Measurements from ENCODE around the gene RAB11FIP3.
"Not testable (repeated sequence)": the region's sequence is repeated elsewhere in the genome, so short reads cannot be mapped to it uniquely, and the experiment has no call there.

The RAB11FIP3 gene

DNA sequence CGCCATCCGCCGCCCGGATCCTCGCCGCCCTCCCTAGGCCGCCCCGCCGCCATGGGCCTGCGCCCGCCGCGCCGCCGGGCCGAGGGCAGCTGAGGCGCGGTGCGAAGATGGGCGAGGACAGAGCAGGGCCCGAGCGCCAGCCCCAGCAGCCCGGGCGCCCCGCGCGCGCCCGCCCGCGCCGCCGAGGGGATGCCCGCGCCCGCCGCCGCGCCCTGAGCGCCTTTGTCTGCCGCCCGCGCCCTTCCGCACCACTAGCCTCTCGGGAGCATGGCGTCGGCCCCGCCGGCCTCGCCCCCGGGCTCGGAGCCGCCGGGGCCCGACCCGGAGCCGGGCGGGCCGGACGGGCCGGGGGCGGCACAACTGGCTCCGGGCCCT lies 278 bp downstream of the RAB11FIP3 start:
- DNase-seq, result no peak

DNA sequence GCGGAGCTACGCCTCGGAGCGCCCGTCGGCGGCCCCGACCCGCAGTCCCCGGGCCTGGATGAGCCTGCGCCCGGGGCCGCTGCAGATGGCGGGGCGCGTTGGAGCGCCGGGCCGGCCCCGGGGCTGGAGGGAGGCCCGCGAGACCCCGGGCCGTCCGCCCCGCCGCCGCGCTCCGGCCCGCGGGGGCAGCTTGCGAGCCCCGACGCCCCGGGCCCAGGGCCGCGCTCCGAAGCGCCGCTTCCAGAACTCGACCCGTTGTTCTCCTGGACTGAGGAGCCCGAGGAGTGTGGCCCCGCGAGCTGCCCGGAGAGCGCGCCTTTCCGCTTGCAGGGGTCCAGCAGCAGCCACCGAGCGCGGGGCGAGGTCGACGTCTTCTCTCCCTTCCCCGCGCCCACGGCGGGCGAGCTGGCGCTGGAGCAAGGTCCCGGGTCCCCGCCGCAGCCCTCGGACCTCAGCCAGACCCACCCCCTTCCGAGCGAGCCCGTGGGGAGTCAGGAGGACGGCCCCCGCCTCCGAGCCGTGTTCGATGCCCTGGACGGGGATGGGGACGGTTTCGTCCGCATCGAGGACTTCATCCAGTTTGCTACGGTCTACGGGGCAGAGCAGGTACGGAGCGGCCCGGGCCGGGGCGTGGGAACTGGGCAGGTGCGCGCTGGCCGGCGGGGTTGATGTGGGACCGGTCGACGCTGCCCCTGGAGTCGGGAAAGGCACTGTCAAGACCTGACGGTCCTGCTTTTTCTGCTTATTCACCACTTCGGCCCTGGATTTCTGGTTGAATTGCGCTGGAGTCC lies 861 bp downstream of the RAB11FIP3 start:
- no peak for DNase-seq

DNA sequence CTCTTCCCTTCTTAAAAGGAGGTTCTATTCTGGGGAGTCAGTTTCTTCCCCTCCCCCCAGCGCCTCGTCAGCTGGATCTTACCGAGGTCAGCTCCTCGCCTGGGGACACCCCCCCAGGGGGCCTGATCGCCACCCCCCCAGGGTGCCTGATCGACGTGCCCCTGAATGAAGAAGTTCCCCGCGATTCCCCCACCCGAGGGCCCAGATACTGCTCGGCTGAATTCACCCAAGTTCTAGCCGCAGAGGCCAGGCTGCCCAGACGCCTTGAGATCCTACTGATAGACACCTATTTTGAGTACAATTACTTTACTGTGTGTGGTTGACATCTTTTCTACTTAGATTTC lies 1.4 kb downstream of the RAB11FIP3 start:
- no peak for DNase-seq

DNA sequence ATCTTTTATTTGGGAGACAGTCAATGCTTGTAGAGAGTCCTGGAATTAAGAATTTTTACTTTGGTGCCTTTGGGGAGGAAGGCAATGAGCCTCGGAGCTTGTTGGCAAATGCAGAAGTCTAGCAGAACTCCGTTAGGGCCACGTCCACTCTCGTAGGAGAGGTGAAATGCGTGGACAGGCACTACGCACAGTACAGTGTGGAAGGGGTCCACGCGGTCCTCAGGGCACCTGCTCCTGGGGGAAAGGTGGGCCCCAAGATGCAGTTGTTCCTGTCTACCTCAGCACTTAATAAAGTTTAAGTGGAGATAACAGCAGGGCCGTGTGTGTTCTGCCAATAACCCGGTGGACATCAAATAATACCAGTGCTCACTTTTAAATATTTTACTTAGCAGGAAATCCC lies 1.8 kb downstream of the RAB11FIP3 start:
- DNase-seq, result no peak

DNA sequence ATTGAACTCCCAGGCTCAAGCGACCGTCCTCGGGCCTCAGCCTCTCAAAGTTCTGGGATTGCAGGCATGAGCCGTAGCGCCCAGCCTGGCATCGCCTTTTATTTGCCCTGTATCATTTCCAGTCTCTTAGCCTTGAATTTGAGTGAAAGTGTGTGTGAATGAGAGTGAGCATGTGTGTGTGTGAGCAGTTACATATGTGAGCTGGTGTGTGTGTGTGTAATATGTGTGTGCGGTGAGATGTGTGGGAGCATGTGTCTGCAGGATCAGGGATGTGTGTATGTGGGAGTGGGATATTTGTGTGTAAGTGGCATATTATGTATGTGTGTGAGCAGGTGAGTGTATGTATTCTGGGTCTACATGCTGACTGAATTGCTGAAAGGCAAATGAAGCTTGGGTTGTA lies 5.5 kb downstream of the RAB11FIP3 start:
- DNase-seq, result no peak

DNA sequence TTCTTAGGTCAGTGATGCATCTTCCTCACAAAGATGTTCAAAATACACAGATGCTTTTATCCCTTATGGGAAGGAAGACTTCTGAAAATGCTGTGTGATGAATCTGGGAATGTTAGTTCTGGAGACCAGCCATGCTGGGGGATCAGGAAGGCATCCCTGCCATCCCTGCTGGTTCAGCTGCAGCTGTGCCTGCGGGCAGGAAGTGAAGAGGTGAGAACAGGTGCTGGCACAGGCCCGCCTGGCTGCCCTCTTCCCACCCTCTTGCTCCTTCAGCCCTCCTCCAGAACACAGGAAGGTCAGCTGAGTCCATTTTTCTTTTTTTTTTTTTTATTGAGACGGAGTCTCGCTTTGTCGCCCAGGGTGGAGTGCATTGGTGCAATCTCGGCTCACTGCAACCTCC lies 15.2 kb downstream of the RAB11FIP3 start:
- no peak for DNase-seq

DNA sequence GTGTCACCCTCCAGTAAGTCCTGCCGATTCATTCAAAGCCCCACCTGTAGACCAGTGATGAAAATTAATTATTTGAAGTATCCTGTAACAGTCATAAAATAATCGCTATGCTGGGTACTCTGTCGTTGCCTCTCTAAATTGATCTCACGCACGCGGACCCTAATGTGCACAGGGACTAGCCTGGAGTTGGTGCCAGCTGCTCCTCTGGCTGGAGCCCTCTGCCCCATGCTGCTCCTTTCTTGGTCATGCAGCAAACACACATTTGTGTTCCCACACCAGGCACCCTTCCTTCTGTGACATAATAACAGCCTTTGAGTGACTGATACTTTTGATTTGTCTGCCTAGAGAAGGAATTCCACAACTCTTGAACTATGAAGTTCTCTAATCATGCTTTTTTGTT lies 16.0 kb downstream of the RAB11FIP3 start:
- no peak for DNase-seq

DNA sequence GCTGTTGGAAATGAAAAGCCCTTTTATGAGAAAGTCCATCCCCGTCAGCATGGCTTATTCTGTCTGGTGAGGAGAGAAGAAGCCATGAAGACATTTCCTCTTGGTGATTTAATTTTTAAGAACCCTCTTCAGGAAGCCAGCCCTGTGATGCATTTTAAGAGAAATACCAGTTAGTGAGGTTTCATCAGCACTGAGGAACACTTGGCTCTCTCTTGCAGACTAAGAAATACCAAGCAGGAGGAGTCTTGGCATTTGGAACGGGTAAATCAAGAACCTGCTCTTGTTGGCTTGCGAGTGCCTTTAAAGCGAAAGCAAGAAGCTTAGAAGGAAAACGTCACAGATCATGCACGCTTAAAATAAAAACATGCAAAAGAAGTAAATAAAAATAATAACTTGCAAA lies 17.5 kb downstream of the RAB11FIP3 start:
- DNase-seq, result no peak

DNA sequence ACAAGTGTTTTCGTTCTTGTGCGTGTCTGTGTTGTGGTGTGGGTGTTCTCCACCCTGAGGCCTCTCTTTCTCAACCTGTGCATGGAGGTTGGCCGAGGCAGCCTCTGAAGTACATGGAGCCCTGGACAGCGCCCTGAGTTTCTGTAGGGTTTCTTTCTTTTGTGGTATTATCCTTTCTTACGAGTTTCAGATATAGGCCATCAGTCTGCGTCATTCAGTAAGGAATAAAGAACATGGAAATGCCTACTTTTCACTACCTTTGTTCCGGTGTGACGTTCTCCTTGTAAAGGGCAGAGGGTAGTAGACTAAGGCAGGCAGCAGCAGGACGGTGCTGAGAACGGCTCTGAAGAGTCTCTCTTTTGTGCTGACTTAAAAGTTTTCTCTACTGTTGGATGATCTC lies 18.6 kb downstream of the RAB11FIP3 start:
- no peak for DNase-seq

DNA sequence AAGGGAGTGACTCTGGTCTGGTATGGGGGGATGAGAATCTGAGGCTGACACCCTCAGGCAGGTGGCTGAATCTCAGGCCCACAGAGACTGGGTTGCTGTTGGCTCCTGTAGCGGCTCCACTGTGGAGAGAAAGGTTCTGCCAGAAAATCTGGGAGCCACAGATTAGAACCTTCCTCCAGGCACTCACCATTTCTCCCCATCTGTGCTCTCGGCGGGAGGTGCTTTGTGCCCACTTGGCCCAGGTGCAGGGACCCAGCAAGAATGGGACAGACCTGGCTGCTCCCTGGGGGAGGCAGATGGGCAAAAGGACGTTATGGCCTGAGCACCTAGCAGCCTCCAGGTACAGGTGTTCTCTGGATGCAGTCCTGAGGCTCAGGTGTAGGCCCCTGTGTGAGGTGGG lies 20.1 kb downstream of the RAB11FIP3 start:
- DNase-seq, result no peak

DNA sequence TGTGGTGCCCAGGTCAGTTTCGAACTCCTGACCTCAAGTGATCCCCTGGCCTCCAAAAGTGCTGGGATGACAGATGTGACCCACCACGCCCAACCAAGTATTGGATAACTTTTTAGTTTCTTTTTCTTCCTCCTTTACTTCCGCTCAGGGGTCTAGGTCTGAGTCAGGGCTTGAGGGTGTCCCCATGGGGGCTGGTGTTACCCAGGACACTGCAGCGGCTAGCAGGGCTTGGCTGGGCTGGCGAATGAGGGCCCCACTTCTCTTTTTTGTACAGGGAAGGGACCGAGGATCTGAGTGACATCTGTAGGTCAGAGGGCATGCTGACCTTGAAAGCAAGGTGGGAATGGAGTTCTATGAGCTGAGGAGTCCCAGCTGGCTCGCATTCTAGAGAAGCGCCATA lies 24.9 kb downstream of the RAB11FIP3 start:
- no peak for DNase-seq

DNA sequence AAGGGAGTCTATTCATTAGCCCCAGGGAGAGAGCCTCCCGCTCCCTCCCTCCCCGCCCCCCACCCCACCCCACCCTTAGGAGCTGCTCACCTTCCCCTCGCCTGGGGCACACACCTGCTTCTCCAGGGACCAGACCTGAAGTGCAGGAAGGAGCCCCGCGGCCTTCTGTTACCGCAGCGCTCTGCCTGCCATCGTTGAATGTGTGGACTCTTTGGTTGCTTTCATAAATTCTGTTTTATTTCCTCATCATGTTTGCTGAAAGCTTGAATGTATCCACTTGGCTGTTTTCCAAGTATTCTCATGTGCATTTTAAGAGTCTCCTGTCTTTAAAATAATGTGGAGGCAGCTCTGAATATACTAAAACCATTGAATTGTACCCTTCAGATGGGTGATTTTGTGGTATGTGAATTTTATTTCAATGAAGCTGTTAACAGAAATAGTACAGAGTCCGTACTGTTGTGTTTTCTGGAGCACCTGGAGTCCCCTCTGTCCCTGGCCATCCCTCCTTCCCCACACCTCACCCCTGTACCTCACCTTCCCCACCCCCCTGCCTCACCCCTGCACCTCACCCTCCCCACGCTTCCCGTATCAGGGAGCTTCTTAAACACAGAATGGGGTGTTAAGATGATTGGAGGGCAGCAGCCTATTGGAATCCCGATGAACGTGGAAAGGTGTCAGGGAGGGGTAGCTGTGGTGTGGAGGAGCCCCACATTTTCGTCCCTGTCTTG lies 25.5 kb downstream of the RAB11FIP3 start:
- DNase-seq, result no peak

DNA sequence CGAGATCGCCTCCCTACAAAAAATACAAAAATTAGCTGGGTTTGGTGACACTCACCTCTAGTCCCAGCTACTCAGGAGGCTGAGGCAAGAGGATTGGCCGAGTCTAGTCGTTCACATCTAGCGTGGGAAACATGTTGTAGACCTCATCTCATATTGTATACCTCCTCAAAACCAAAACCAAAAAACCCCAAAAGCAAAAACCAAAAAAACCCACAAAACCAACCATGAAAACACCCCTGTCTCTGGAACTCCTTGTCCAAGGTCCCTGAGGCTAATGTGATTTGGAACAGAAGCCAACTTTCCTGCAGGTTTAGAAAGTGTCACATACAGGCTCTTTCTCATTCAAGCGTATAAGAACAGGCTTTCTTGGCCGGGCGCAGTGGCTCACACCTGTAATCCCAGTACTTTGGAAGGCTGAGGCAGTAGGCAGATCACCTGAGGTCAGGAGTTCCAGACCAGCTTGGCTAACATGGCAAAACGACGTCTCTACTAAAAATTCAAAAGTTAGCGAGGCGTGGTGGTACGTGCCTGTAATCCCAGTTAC lies 29.0 kb downstream of the RAB11FIP3 start:
- no peak for DNase-seq

DNA sequence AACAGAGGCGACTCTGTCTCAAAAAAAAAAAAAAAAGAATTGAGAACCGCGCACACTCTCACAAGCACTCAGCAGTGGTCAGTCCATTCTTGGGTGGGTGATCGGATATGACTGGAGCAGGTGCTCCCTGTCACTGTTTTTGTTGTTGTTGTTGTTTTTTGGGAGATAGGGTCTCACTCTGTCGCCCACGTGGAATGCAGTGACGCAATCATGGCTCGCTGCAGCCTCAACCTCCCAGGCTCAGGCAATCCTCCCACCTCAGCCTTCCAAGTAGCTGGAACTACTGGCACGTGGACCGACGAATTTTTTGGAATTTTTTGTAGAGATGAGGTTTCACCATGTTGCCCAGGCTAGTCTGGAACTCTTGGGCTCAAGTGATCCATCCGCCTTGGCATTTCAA lies 30.0 kb downstream of the RAB11FIP3 start:
- no peak for DNase-seq

DNA sequence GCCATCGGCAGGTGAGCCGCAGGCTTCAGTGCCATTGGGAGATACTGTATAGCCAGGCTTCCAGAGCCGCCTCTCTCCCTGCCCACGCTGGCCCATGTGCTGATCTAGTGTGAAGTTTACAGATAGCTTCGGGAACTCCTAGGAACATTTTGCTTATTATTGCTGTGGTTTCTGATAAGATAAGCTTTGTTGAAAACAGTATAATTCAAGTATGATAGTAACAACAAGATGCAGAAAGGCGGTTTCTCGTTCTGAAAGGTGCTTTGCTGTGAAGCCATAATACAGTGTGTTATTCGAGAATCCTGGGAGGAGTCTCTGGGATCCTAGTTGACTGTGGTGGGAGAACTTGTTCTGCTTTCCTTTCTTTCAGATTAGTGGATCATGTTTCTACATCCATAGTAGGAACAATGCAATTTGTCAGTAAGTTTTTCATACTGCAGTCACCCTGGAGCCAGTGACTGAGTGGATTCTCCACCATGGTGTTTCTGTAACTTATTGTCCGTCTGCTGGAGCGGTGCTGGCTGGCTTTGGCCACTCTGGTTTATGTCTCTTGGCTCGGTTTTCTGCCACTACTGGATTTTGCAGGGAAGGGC lies 31.5 kb downstream of the RAB11FIP3 start:
- DNase-seq, result no peak

DNA sequence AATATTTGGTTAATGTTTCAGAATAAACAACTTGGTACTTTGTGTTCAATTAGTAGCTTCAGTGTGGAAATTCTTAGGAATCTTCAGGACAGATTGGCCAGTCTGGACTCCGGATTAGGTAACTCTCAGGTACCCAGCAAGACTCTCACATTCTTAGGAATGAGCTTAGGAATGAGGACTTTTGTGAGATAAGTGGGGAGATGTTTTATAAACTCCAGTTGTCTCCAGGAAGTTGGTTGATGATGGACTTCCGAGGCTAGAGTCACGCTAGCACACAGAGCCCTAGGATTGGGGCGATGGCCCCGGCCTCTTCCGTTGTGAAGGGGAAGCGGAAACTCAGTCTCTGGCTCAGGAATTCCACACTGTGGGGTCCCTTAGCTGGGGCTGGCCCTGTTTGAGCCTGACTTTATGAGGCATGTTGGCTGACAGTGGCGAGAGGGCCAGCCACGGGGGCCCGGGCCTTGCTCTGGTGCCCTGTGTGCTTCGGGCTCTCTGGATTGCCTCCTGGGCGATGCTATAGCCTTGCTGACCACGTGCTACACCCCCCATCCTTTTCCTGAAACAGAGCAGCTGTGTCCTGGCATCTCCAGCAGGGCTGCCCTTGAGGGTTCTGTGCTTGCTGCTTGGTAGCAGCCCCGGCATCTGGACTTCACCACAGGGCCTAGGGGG lies 32.4 kb downstream of the RAB11FIP3 start:
- no peak for DNase-seq

DNA sequence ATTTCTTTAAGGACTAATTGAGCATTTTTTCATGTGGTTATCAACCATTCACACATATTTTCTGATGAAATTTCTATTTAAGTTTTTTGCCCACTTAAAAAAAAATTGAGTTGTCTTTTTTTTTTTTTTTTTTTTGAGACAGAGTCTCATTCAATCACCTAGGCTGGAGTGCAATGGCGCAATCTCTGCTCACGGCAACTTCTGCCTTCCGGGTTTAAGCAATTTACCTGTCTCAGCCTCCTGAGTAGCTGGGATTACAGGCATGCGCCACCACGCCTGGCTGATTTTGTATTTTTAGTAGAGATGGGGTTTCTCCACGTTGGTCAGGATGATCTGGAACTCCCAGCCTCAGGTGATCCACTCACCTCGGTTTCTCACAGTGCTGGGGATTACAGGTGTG lies 34.3 kb downstream of the RAB11FIP3 start:
- DNase-seq, result no peak

DNA sequence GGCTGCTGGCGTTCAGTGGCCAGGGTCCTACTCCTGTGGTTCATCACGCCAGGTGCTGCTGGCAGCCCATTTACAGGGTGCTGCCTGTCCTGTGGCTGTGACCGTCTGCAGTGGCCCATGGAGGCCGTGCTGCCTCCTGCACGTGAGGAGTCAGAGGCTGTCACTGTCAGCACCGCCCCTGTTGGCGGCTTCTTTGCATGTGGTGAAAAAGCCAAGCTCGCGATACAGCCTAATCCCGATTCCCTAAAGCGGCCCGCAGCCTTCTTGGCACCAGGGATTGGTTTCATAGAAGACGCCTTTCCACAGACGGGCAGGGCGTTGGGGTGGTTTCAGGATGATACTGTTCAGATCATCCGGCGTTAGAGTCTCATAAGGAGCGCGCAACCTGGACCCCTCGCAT lies 35.3 kb downstream of the RAB11FIP3 start:
- no peak for DNase-seq

DNA sequence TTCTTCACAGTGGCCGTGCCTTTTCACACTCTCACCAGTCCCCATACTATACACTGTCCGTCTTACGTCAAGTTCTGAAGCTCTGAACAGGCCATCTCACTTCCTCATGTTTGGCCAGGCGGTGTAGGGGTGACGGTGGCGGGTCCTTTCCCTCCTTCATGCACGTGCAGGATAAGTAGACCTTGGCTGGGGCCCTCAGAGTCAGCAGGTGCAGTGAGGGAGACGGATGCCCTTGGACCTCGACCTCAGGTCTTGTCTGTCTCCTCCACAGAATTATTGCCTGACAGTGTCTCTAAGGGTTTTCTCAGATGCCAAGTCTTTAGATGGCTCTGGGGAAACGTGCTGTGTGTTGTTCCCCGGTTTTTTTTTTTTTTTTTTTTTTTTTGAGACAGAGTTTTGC lies 37.6 kb downstream of the RAB11FIP3 start:
- DNase-seq, result no peak

DNA sequence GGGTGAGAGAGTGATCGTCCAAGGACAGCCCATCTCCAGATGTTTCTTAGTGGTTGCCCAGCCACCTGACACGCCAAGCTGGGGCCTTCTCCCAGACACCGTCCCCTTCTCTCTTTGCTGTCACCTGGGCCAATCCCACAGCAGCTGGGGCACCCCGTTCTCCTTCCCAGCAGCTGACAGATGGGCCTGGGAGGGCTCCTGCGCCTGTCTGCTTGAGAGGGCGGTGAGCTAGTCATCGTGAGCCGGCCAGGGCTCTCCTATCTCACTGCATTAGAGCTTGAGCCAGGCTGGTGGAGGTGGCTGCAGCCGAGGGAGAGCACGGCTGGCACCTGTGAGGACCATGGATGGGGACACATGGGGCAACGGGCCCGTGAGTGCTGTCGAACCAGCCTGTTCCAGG lies 41.2 kb downstream of the RAB11FIP3 start:
- no peak for DNase-seq

DNA sequence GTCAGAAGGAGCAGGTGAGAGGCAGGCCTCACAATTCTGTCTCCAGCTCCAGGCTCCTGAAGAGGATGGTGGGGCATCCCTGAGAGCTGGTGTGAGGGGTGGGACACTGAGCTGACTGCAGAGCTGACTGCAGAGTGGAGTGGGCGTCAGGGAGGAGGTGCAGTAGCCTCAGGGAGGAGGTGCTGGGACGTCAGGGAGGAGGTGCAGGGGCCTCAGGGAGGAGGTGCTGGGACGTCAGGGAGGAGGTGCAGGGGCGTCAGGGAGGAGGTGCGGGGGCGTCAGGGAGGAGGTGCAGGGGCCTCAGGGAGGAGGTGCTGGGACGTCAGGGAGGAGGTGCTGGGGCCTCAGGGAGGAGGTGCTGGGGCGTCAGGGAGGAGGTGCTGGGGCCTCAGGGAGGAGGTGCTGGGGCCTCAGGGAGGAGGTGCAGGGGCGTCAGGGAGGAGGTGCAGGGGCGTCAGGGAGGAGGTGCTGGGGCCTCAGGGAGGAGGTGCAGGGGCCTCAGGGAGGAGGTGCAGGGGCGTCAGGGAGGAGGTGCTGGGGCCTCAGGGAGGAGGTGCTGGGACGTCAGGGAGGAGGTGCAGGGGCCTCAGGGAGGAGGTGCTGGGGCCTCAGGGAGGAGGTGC lies 41.9 kb downstream of the RAB11FIP3 start:
- DNase-seq, result not testable (repeated sequence)

DNA sequence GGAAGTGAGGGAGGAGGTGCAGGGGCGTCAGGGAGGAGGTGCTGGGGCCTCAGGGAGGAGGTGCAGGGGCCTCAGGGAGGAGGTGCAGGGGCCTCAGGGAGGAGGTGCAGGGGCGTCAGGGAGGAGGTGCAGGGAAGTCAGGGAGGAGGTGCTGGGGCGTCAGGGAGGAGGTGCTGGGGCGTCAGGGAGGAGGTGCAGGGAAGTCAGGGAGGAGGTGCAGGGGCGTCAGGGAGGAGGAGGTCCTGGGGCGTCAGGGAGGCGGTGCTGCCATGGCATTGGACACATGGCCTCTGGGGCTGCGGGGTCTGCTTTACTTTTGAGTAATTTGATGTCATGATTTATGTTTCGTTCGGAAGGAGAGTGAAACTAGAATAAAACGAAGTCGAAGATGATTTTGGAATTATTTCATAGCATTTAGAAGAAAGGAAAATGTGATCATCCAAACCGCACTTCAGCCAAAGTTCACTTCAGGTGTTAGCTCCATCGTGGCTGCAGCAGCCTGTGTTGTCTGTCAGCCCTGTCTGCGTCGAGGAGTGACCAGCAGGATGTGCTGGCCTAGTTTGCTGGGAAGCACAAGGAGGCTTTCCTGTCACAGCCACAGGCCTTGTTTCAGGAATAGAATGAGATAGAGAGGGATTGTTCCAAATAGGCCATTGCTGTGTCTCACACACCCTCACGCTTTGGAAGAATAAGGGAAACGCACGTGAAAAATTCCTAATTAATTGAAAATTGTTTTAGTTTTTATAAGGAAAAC lies 42.8 kb downstream of the RAB11FIP3 start:
- no peak for DNase-seq
